HTERT RPE-1 (cell line): Measurements from ENCODE around the gene RANGAP1.

Experiments used
- in situ Hi-C: fragments of 300-500 bp; cut with MboI; formaldehyde crosslinking; loops from 4 replicates; pipeline ENCODE4 v1.14.3; 2020; ENCODE audit warnings: low sequenced_read_pairs

RANGAP1 gene

DNA sequence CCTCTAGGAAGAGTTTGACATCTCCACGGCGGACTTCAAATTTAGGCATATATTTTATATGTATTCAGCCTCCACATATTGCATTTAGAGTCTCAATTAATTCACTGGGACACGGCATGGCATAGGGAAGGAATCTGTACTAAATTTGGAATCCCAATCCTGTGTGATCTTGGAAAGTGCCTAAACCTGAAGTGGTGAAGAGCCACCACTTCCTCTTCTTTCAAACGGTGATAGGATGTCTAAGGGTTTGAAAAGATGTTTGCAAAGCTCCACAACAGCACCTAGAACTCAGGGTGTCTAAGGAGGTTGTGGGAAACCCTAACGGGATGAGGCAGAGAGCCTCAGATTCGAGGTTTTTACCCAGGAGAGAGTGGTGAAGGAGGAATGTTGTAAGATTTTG lies 81.9 kb downstream of the RANGAP1 start:
- in situ Hi-C loops = no loop called here

DNA sequence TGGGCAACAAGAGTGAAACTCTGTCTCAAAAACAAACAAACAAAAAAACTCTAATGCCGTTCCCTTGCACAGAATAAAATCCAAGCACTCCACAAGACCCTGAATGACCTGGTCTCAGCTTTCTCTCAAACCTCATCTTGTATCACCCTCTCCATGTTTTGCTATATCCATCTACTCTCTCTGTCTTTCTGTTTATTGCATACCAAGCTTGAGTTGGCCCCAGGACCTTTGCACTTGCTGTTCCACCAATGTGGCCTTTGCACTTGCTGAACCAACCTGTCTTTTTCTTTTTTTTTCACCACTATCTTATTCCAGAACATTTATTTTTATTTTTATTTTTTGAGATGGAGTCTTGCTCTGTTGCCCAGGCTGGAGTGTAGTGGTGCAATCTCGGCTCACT lies 82.9 kb downstream of the RANGAP1 start:
- in situ Hi-C loops = no loop called here

DNA sequence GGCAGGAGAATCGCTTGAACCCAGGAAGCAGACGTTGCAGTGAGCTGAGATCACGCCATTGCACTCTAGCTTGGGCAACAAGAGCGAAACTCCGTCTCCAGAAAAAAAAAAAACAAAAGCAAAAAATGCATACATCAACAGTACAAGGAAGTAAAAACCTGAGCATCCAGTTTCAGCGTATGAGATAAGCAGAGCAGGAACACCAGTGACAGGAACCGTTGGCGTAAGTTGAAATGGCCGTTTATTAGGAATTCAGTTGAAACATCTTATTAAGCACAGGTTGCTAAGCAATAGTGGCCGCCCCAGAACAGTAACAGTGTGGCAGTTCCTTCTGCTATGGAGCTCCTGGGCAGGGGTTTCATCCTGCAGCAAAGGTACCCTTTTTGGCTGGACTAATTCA lies 84.8 kb downstream of the RANGAP1 start:
- in situ Hi-C loops = no loop called here

DNA sequence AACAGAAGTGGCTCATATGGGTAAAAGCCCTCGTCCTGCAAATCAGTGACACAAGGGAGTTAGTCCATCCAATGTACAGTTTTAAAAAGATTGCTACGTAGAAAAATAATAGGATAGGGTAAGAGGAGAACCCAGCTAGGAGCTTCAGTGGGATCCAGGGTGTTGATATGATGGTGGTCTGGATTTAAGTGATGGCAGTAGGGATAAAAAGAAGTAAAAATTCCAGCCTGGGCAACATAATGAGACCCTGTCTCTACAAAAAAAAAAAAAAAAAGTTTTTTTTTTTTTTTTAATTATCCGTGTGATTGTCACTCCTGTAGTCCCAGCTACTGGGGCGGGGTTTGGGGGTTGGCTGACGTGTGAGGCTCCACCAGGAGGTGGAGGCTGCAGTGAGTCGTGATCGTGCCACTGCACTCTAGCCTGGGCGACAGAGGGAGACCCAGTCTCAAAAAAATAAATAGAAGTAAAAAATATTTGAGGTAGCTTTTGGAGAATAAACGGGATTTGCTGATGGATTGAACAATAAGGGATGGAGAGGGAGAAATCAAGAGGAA lies 87.9 kb downstream of the RANGAP1 start:
- in situ Hi-C loops = no loop called here

DNA sequence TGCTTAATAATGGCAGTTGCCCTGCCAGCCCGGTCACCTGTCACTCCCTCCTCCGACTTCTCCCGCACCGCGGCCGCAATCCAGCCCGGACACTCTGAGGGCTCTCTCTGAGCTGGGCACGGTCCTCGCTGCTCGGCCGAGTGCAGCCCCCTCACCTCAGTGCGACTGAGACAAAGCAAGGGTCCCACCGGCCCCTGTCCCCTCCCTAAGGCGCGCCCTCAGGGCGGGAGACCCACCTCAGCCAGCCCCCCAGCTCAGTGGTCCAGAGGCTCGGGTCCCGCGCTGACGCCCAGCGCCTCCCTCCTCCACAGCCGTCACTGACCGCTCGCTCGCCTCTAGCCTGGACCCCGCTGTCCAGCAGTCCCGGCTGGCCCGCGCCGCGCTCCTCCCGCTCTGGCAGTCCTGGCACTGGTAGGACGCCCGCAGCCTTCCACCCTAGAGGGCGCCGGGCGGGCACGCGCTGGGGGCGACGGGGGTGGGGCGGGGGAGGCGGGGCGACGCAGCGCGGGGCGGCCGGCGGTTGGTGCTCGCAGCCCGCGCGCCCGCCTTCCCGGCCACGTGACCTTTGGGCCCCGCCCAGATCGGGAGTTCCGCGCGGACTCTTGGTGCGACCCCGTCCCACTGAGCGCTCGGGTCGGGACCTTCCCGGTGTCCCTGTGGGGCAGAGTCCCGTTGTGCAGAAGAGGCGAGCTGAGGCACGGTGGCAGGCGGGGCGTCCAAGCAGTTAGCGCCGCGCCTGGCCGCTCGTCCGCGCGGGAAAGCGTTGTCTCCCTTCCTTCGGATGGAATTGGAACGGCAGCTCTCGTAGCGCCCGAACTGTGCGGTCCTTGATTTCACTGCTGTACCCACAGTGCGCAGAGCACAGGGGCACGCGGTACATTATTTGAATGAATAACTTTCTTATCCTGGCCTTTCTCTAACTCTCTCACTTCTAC lies 88.7 kb downstream of the RANGAP1 start:
- in situ Hi-C loops = no loop called here
